ENCODE data around the gene LRRC74B. TPM values are rescaled to one million over a fixed set of nuclear protein-coding genes. Genes with fewer than 3 reads are reported as not detected.
A peak's percentile ranks its signal among the peaks of the same experiment; 100 is the strongest.

Gene LRRC74B
- total RNA-seq, 1 donor from 2014 or later = not detected

- Mint-ChIP-seq H3K27me3 (ENCODE audit: low read depth) (no peaks in the 10 kb centered on the region), H3K36me3 (ENCODE audit: low read depth) (peaks cover 2% of the 10 kb centered on the region), H3K27ac (ENCODE audit: unreplicated experiment) (peak overlapping the region; percentile 82), H3K9me3 (ENCODE audit: low read depth) (no peaks in the 10 kb centered on the region), H3K4me3 (ENCODE audit: unreplicated experiment) (peak overlapping the region; percentile 78), H3K4me1 (ENCODE audit: low read depth) (peaks cover 29% of the 10 kb centered on the region)
- TF ChIP-seq CTCF (IDR thresholded peaks at IDR 0.05) = no peak
- DNase-seq (ENCODE audit: low spot score) = no peak
Measured at GRCh38 chr22:21015466-21016006, 30.2 kb upstream of the LRRC74B start.

GRCh38 chr22:21016644-21017420 lies 28.9 kb upstream of the LRRC74B start:
- Mint-ChIP-seq H3K4me3 (ENCODE audit: unreplicated experiment) (no peak overlapping the region), H3K27me3 (ENCODE audit: low read depth) (no peaks in the 10 kb centered on the region), H3K27ac (ENCODE audit: unreplicated experiment) (no peak overlapping the region), H3K36me3 (ENCODE audit: low read depth) (peaks cover 2% of the 10 kb centered on the region), H3K9me3 (ENCODE audit: low read depth) (no peaks in the 10 kb centered on the region), H3K4me1 (ENCODE audit: low read depth) (peaks cover 29% of the 10 kb centered on the region)
- DNase-seq (ENCODE audit: low spot score) = no peak
- TF ChIP-seq CTCF (IDR thresholded peaks at IDR 0.05) = no peak

- Mint-ChIP-seq H3K4me3 (ENCODE audit: unreplicated experiment) (no peak overlapping the region), H3K4me1 (ENCODE audit: low read depth) (peaks cover 29% of the 10 kb centered on the region), H3K36me3 (ENCODE audit: low read depth) (peaks cover 2% of the 10 kb centered on the region), H3K27me3 (ENCODE audit: low read depth) (no peaks in the 10 kb centered on the region), H3K9me3 (ENCODE audit: low read depth) (no peaks in the 10 kb centered on the region), H3K27ac (ENCODE audit: unreplicated experiment) (no peak overlapping the region)
- DNase-seq (ENCODE audit: low spot score) = no peak
- no peak for TF ChIP-seq CTCF (IDR thresholded peaks at IDR 0.05)
Measured at GRCh38 chr22:21018314-21018713, 27.4 kb upstream of the LRRC74B start.

- Mint-ChIP-seq H3K9me3 (ENCODE audit: low read depth) (no peaks in the 10 kb centered on the region), H3K27me3 (ENCODE audit: low read depth) (no peaks in the 10 kb centered on the region), H3K4me3 (ENCODE audit: unreplicated experiment) (no peak overlapping the region), H3K27ac (ENCODE audit: unreplicated experiment) (no peak overlapping the region), H3K36me3 (ENCODE audit: low read depth) (peaks cover 2% of the 10 kb centered on the region), H3K4me1 (ENCODE audit: low read depth) (peaks cover 6% of the 10 kb centered on the region)
- DNase-seq (ENCODE audit: low spot score) = no peak
- peak; percentile 71 for TF ChIP-seq CTCF (IDR thresholded peaks at IDR 0.05)
Measured at GRCh38 chr22:21020802-21021429, 24.8 kb upstream of the LRRC74B start.

GRCh38 chr22:21022507-21022906 lies 23.2 kb upstream of the LRRC74B start:
- no peak for TF ChIP-seq CTCF (IDR thresholded peaks at IDR 0.05)
- no peaks in the 10 kb centered on the region for H3K36me3 Mint-ChIP-seq (ENCODE audit: low read depth)
- no peaks in the 10 kb centered on the region for H3K27me3 Mint-ChIP-seq (ENCODE audit: low read depth)

More at GRCh38 chr22:21022507-21022906, 23.2 kb upstream of the LRRC74B start:
- no peaks in the 10 kb centered on the region for H3K9me3 Mint-ChIP-seq (ENCODE audit: low read depth)
- H3K27ac Mint-ChIP-seq (ENCODE audit: unreplicated experiment) = no peak overlapping the region
- H3K4me3 Mint-ChIP-seq (ENCODE audit: unreplicated experiment) = no peak overlapping the region
- DNase-seq (ENCODE audit: low spot score) = no peak
- H3K4me1 Mint-ChIP-seq (ENCODE audit: low read depth) = peaks cover 8% of the 10 kb centered on the region

Data from chondrocyte (in vitro differentiated cells).